Left ventricle myocardium inferior (tissue), 1 donor: ENCODE measurements around the gene KLHL36. TPM values are rescaled to one million over a fixed set of nuclear protein-coding genes. Genes with fewer than 3 reads are reported as not detected.
"Not testable (repeated sequence)": the region's sequence is repeated elsewhere in the genome, so short reads cannot be mapped to it uniquely, and the experiment has no call there.

Experiments used
- DNase-seq: peaks from one replicate; pipeline ENCODE4 v3.0.0-alpha.2; 2020
- H3K27ac ChIP-seq: fragments of 200-600 bp; replicated peaks from 2 replicates; pipeline ENCODE4 v1.8.0; 2021
- H3K27me3 ChIP-seq: fragments of 200-600 bp; 2 replicates; pipeline ENCODE4 v1.8.0; 2021; ENCODE audit warnings: low read depth
- H3K36me3 ChIP-seq: fragments of 200-600 bp; 2 replicates; pipeline ENCODE4 v1.8.0; 2021
- H3K4me1 ChIP-seq: fragments of 200-600 bp; 2 replicates; pipeline ENCODE4 v1.8.0; 2021
- H3K4me3 ChIP-seq: fragments of 200-600 bp; 2 replicates; pipeline ENCODE4 v1.8.0; 2021; ENCODE audit warnings: mild to moderate bottlenecking, moderate library complexity
- H3K9me3 ChIP-seq: fragments of 200-600 bp; replicated peaks from 2 replicates; pipeline ENCODE4 v1.8.0; 2021
- CTCF ChIP-seq: fragments of 200-600 bp; IDR thresholded peaks from 2 replicates; pipeline ENCODE4 v1.8.0; 2021; ENCODE audit warnings: antibody characterized with exemption, mild to moderate bottlenecking, borderline replicate concordance
- intact Hi-C: fragments of 100-400 bp; cut with micrococcal nuclease; formaldehyde crosslinking; loops from one replicate; pipeline ENCODE4 v1.11.0; 2022
- total RNA-seq: library from RNA; stranded (reverse); fragmentation: NEBNext Ultra II Directional; extraction: Animal tissue kit (Norgen Biotek cat#: 25700); gene quantifications from one replicate; pipeline ENCODE4 v1.2.1, GENCODE V29; 2021
- donor health status: DM: no; HTN: yes; CAD: no; lungs with severe emphysema.

The KLHL36 gene
- total RNA-seq, 1 donor from 2014 or later, result 84.4 TPM

GRCh38 chr16:84686707-84687298 lies 38.5 kb downstream of the KLHL36 start:
- Histone ChIP-seq H3K27ac (no peak overlapping the region), H3K4me1 (no peaks in the 10 kb centered on the region), H3K27me3 (peaks cover 17% of the 10 kb centered on the region), H3K36me3 (no peaks in the 10 kb centered on the region), H3K4me3 (no peak overlapping the region), H3K9me3 (no peaks in the 10 kb centered on the region)
- no peak for TF ChIP-seq CTCF
- no peak for DNase-seq
- intact Hi-C loops, result no loop called here

- no peak for DNase-seq
- Histone ChIP-seq H3K9me3 (no peaks in the 10 kb centered on the region), H3K4me3 (no peak overlapping the region), H3K27ac (no peak overlapping the region), H3K4me1 (no peaks in the 10 kb centered on the region), H3K27me3 (peaks cover 17% of the 10 kb centered on the region), H3K36me3 (no peaks in the 10 kb centered on the region)
- intact Hi-C loops, result no loop called here
- TF ChIP-seq CTCF, result no peak
Measured at GRCh38 chr16:84687715-84688114, 39.4 kb downstream of the KLHL36 start.

GRCh38 chr16:84688163-84688562 lies 39.9 kb downstream of the KLHL36 start:
- H3K4me3 ChIP-seq, H3K27ac ChIP-seq, H3K36me3 ChIP-seq, H3K9me3 ChIP-seq, DNase-seq, intact Hi-C loops, H3K4me1 ChIP-seq: not testable (repeated sequence)
- peaks cover 17% of the 10 kb centered on the region for H3K27me3 ChIP-seq

GRCh38 chr16:84689111-84689510 lies 40.8 kb downstream of the KLHL36 start:
- no peak for TF ChIP-seq CTCF
- H3K4me3 ChIP-seq, result no peak overlapping the region
- no peaks in the 10 kb centered on the region for H3K9me3 ChIP-seq
- no peaks in the 10 kb centered on the region for H3K4me1 ChIP-seq
- no peak for DNase-seq
- H3K27me3 ChIP-seq, result peaks cover 9% of the 10 kb centered on the region
- H3K27ac ChIP-seq, result no peak overlapping the region
- intact Hi-C loops, result no loop called here
- no peaks in the 10 kb centered on the region for H3K36me3 ChIP-seq

- Histone ChIP-seq H3K27me3 (no peaks in the 10 kb centered on the region), H3K9me3 (no peaks in the 10 kb centered on the region), H3K4me3 (no peak overlapping the region), H3K27ac (no peak overlapping the region), H3K36me3 (no peaks in the 10 kb centered on the region), H3K4me1 (no peaks in the 10 kb centered on the region)
- intact Hi-C loops, result no loop called here
- DNase-seq, result no peak
- TF ChIP-seq CTCF, result no peak
Measured at GRCh38 chr16:84690088-84690819, 41.9 kb downstream of the KLHL36 start.
